OCI-M1 (cell line): Measurements from ENCODE around the gene PPP2R1B.

Source experiments
- DNase-seq: peaks from one replicate; lab custom pipeline; 2025; lab: John Stamatoyannopoulos, UW

PPP2R1B gene

GRCh38 chr11:111748035-111748804 lies 18.0 kb downstream of the PPP2R1B start:
- DNase-seq: no peak

GRCh38 chr11:111745719-111746504 lies 20.3 kb downstream of the PPP2R1B start:
- DNase-seq: no peak

GRCh38 chr11:111743700-111744099 lies 22.5 kb downstream of the PPP2R1B start:
- DNase-seq: no peak

- DNase-seq: no peak
Observed at GRCh38 chr11:111741751-111742150, 24.4 kb downstream of the PPP2R1B start.

GRCh38 chr11:111739299-111739698 lies 26.9 kb downstream of the PPP2R1B start:
- no peak for DNase-seq

GRCh38 chr11:111737444-111738210 lies 28.6 kb downstream of the PPP2R1B start:
- no peak for DNase-seq

GRCh38 chr11:111736621-111737443 lies 29.4 kb downstream of the PPP2R1B start:
- DNase-seq: no peak

- no peak for DNase-seq
Observed at GRCh38 chr11:111736181-111736590, 30.0 kb downstream of the PPP2R1B start.

- no peak for DNase-seq
Observed at GRCh38 chr11:111735262-111736116, 30.7 kb downstream of the PPP2R1B start.

GRCh38 chr11:111734954-111735261 lies 31.3 kb downstream of the PPP2R1B start:
- DNase-seq: no peak

- DNase-seq: no peak
Observed at GRCh38 chr11:111734101-111734953, 31.9 kb downstream of the PPP2R1B start.

- no peak for DNase-seq
Observed at GRCh38 chr11:111733611-111734088, 32.5 kb downstream of the PPP2R1B start.

GRCh38 chr11:111733016-111733415 lies 33.2 kb downstream of the PPP2R1B start:
- DNase-seq: no peak

- DNase-seq: no peak
Observed at GRCh38 chr11:111731821-111732220, 34.4 kb downstream of the PPP2R1B start.

GRCh38 chr11:111730871-111731591 lies 35.2 kb downstream of the PPP2R1B start:
- no peak for DNase-seq

GRCh38 chr11:111729831-111730311 lies 36.3 kb downstream of the PPP2R1B start:
- DNase-seq: no peak

GRCh38 chr11:111729071-111729830 lies 36.9 kb downstream of the PPP2R1B start:
- no peak for DNase-seq

GRCh38 chr11:111727431-111727830 lies 38.8 kb downstream of the PPP2R1B start:
- no peak for DNase-seq
